Muscle of leg (tissue), 11 donors: ENCODE data around the gene CXCL16. TPM values are rescaled to one million over a fixed set of nuclear protein-coding genes. Genes with fewer than 3 reads are reported as not detected.

Source experiments
- DNase-seq: peaks from one replicate; pipeline ENCODE4 v3.0.0; 2013
- H3K27ac ChIP-seq: one replicate; pipeline ENCODE4 v1.5.1; 2013; ENCODE audit warnings: mild to moderate bottlenecking, low read length, control low read depth
- H3K27me3 ChIP-seq: one replicate; pipeline ENCODE4 v1.6.1; 2013; ENCODE audit warnings: low read length; ENCODE audit not compliant: control insufficient read depth, insufficient read depth
- H3K36me3 ChIP-seq: one replicate; pipeline ENCODE4 v1.6.1; 2013; ENCODE audit warnings: low read length; ENCODE audit not compliant: control insufficient read depth, insufficient read depth
- H3K4me1 ChIP-seq: one replicate; pipeline ENCODE4 v1.6.1; 2013; ENCODE audit warnings: low read length; ENCODE audit not compliant: control insufficient read depth, insufficient read depth
- H3K4me3 ChIP-seq: one replicate; pipeline ENCODE4 v1.5.1; 2013; ENCODE audit warnings: low read length, control low read depth
- H3K9me3 ChIP-seq: replicated peaks from 2 replicates; pipeline ENCODE4 v1.6.1; 2013; ENCODE audit warnings: low read depth, low read length; ENCODE audit not compliant: control insufficient read depth
- WGBS: methylation state at CpG from one replicate; pipeline ENCODE4 v1.1.5; 2013; ENCODE audit warnings: missing lambda C conversion rate; ENCODE audit not compliant: insufficient coverage; 5-methylcytosine and 5-hydroxymethylcytosine counted together
- polyA plus RNA-seq, 8 donors: library from polyadenylated mRNA; unstranded; fragments of 120-200 nt; gene quantifications; one replicate each; pipeline versions ENCODE4 v1.2.1 to v1.2.3, GENCODE V29; 2013; ENCODE audit warnings: inconsistent platforms in 1 of 8, low replicate concordance in 1 of 8; ENCODE audit not compliant: insufficient read length in 8 of 8, insufficient read depth in 1 of 8
- total RNA-seq: library from RNA; stranded (reverse); fragments of 120-200 nt; gene quantifications from one replicate; pipeline ENCODE4 v1.2.4, GENCODE V29; 2013

Gene CXCL16
- total and polyA plus RNA-seq, 9 donors, result 1.7 to 8.3 (median 4.2) TPM

- no peaks in the 10 kb centered on the region for H3K27me3 ChIP-seq
- H3K27ac ChIP-seq, result no peak overlapping the region
- no peaks in the 10 kb centered on the region for H3K4me1 ChIP-seq
- WGBS, result 87% methylated on average over 12 of the region's 16 CpGs
- no peaks in the 10 kb centered on the region for H3K9me3 ChIP-seq
- no peak overlapping the region for H3K4me3 ChIP-seq
- no peak for DNase-seq
- H3K36me3 ChIP-seq, result peaks cover 13% of the 10 kb centered on the region
Measured at GRCh38 chr17:4722678-4723240, 17.0 kb downstream of the CXCL16 start.

GRCh38 chr17:4721203-4722135 is 18.3 kb downstream of the CXCL16 start:
- no peak for DNase-seq
- Histone ChIP-seq H3K27me3 (no peaks in the 10 kb centered on the region), H3K9me3 (no peaks in the 10 kb centered on the region), H3K4me3 (no peak overlapping the region), H3K27ac (no peak overlapping the region), H3K36me3 (peaks cover 22% of the 10 kb centered on the region), H3K4me1 (no peaks in the 10 kb centered on the region)
- 83% methylated on average over 16 of the region's 20 CpGs for WGBS

DNA sequence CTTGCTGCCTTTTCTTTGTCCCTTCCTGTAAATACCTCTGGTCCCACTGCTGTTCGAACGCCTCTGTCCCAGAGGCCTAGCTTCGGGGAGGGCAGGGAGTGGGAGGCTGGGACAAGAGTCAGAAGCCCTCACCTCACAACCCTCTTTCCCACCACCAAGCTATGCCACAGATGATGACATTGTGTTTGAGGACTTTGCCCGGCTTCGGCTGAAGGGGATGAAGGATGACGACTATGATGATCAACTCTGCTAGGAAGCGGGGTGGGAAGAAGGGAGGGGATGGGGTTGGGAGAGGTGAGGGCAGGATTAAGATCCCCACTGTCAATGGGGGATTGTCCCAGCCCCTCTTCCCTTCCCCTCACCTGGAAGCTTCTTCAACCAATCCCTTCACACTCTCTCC is 18.9 kb downstream of the CXCL16 start:
- peaks cover 26% of the 10 kb centered on the region for H3K36me3 ChIP-seq
- DNase-seq, result no peak
- no peaks in the 10 kb centered on the region for H3K27me3 ChIP-seq
- no peak overlapping the region for H3K4me3 ChIP-seq
- H3K9me3 ChIP-seq, result no peaks in the 10 kb centered on the region
- WGBS, result no CpG with 5 or more reads among the region's 7 CpGs
- no peaks in the 10 kb centered on the region for H3K4me1 ChIP-seq
- no peak overlapping the region for H3K27ac ChIP-seq

DNA sequence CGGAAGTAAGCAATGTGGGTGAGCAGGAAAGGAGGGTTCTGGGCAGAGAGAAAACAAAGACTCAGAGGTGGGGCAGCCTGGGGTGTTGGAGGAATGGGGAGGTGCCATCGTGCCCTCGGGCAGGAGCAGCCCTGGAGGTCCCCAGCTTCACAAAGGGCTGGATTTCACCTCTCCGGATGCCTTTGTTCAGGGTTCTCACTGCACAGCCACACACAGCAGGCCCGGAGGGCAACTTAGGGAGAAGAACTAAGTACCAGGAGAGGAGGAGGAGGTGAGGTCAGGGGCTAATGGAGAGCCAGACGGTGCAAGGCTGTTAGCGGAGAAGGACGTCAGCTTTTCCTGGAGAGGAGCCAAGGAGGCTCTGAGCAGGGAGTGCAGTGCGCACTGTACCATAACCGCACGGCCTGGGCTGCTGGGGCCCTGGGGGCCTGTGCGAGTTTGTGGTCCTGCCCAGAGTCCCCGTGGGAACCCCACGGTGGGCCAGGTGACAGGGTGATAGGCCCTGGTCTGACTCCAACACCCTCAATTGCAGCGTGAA is 20.0 kb downstream of the CXCL16 start:
- DNase-seq, result no peak
- Histone ChIP-seq H3K4me3 (no peak overlapping the region), H3K9me3 (no peaks in the 10 kb centered on the region), H3K4me1 (peaks cover 5% of the 10 kb centered on the region), H3K27ac (no peak overlapping the region), H3K36me3 (peaks cover 28% of the 10 kb centered on the region), H3K27me3 (no peaks in the 10 kb centered on the region)
- 56% methylated on average over 13 of the region's 15 CpGs for WGBS

- Histone ChIP-seq H3K36me3 (peaks cover 28% of the 10 kb centered on the region), H3K4me3 (no peak overlapping the region), H3K27me3 (no peaks in the 10 kb centered on the region), H3K9me3 (no peaks in the 10 kb centered on the region), H3K4me1 (peaks cover 5% of the 10 kb centered on the region), H3K27ac (no peak overlapping the region)
- WGBS, result 100% methylated on average over 4 of the region's 10 CpGs
- DNase-seq, result no peak
Measured at GRCh38 chr17:4719146-4719545, 20.6 kb downstream of the CXCL16 start.

- Histone ChIP-seq H3K4me1 (peaks cover 5% of the 10 kb centered on the region), H3K27me3 (no peaks in the 10 kb centered on the region), H3K9me3 (no peaks in the 10 kb centered on the region), H3K27ac (no peak overlapping the region), H3K36me3 (peaks cover 28% of the 10 kb centered on the region), H3K4me3 (no peak overlapping the region)
- DNase-seq, result no peak
- 95% methylated on average over 8 of the region's 13 CpGs for WGBS
Measured at GRCh38 chr17:4718276-4718675, 21.5 kb downstream of the CXCL16 start.

- H3K9me3 ChIP-seq, result no peaks in the 10 kb centered on the region
- no peak for DNase-seq
- peaks cover 28% of the 10 kb centered on the region for H3K36me3 ChIP-seq
- H3K4me3 ChIP-seq, result no peak overlapping the region
- WGBS, result 90% methylated on average over 12 of the region's 17 CpGs
- H3K27ac ChIP-seq, result no peak overlapping the region
- no peaks in the 10 kb centered on the region for H3K27me3 ChIP-seq
- H3K4me1 ChIP-seq, result peaks cover 5% of the 10 kb centered on the region
Measured at GRCh38 chr17:4717791-4718190, 21.9 kb downstream of the CXCL16 start.

DNA sequence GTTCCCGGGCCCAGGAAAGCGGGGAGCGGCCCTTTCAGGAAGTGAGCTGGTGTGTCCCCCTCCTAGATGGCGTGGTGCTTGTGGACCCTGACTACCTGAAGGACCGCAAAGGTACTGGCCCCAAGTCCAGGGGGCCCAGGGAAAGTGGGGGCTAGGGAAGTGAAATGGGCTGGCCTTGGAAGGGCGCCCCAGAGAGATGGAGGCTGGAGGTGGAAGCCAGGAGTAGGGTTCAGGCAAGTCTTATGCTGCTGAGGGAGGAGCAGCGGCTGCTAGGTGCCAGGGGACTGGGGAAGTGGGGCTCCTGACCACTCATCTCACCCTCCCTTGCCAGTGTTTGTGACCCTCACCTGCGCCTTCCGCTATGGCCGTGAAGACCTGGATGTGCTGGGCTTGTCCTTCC is 23.6 kb downstream of the CXCL16 start:
- 97% methylated on average over 7 of the region's 10 CpGs for WGBS
- no peak for DNase-seq
- H3K4me3 ChIP-seq, result no peak overlapping the region
- H3K27me3 ChIP-seq, result no peaks in the 10 kb centered on the region
- H3K9me3 ChIP-seq, result no peaks in the 10 kb centered on the region
- peaks cover 28% of the 10 kb centered on the region for H3K36me3 ChIP-seq
- no peak overlapping the region for H3K27ac ChIP-seq
- peaks cover 15% of the 10 kb centered on the region for H3K4me1 ChIP-seq

DNA sequence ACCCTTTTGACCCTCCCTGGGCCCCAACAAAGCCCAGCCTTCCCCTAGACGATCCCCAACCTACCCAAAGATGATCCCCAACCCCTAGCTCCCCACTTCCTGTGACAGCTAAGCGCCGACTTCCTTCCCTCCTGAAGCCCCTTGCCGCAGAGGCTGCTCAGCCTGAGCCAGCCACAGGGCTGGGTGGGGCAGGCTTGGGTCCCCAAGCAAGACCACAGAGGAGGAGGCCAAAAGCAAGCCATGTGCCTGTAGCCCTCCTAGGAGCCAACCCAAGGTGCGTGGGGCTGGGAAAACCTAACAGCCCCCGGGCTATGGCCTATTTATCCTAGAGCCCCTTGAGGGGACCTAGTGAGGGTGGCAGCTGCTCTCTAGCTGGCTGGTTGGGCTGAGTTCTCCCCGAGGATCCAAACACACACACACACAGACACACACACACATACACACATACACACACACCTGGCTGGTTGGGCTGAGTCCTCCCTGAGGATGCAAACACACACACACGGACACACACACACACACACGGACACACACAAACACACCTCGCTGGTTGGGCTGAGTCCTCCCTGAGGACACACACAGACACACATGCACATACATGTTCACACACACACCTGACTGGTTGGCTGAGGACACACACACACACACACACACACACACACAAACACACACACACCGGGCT is 24.5 kb downstream of the CXCL16 start:
- WGBS, result 59% methylated on average over 4 of the region's 11 CpGs
- H3K27ac ChIP-seq, result no peak overlapping the region
- peaks cover 28% of the 10 kb centered on the region for H3K36me3 ChIP-seq
- no peak overlapping the region for H3K4me3 ChIP-seq
- H3K4me1 ChIP-seq, result peaks cover 20% of the 10 kb centered on the region
- peak; percentile 47 for DNase-seq
- no peaks in the 10 kb centered on the region for H3K9me3 ChIP-seq
- H3K27me3 ChIP-seq, result no peaks in the 10 kb centered on the region
